Head of caudate nucleus (tissue), 42 donors: ENCODE data around the gene SNAPC4.

Experiments used
- DNase-seq, 42 donors: peaks; one replicate each; pipeline versions ENCODE4 v3.0.0 to v3.0.0-alpha.2; 2020 to 2021; ENCODE audit warnings: mixed read lengths in 7 of 42
- intact Hi-C: fragments of 100-400 bp; cut with DNase I; formaldehyde crosslinking; loops from one replicate; pipeline ENCODE4 v1.15.0; 2022

SNAPC4 gene

DNA sequence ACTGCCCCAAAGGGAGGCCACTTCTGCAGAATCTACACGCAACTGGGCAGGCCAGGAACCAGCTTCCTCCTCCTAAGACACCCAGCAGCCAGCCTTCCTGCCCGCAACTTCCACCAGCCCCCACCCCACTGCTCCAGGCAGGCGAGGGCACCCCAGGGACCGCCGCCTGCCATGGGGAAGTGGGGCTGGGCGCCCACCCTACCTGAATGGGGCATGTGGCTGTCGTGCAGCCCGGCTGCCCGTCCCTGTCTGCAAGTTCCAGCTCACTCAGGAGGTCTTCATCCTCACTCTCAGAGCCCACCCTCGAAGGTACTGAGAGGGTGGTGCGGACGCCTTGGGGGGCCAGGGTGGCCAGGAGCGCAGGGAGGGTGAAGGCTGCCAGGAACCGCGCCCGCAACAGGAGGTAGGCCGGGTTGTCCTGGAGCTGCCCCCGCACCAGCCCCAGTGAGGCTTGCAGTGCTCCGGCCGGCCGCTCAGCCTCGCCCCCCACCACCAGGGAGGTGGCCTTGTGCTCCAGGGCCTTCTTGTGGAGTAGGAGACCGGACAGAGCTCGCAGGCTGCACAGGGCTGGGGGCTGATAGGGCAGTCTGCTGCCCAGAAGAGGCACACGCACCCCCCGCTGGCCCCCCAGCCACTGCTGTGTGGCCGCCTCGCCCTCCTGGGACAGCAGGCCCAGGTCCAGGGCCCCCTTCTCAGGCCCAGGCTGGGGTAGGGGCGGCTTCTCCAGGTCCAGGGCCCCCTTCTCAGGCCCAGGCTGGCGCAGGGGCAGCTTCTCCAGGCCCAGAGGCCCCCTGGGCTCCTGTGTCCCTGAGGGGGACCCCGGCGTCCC lies 22.4 kb downstream of the SNAPC4 start:
- intact Hi-C loops = no loop called here
- DNase-seq = peak in 4 of 42 donors; percentile 32 to 61 (median 48)

GRCh38 chr9:136376457-136376856 lies 23.5 kb downstream of the SNAPC4 start:
- DNase-seq = no peak
- intact Hi-C loops = no loop called here

- intact Hi-C loops = no loop called here
- DNase-seq = no peak
Observed at GRCh38 chr9:136375096-136375495, 24.9 kb downstream of the SNAPC4 start.

- intact Hi-C loops = no loop called here
- no peak for DNase-seq
Observed at GRCh38 chr9:136374183-136374575, 25.8 kb downstream of the SNAPC4 start.

- intact Hi-C loops = no loop called here
- peak in 34 of 42 donors; percentile 22 to 74 (median 54) for DNase-seq
Observed at GRCh38 chr9:136373300-136374182, 26.4 kb downstream of the SNAPC4 start, which contains the start of gene CARD9. Gene CARD9, minus strand, starts transcription at chr9:136373669. Its CDS starts 1,591 bp downstream, at chr9:136372078.

- intact Hi-C loops = no loop called here
- DNase-seq = peak in 35 of 42 donors; percentile 21 to 71 (median 49)
Observed at GRCh38 chr9:136372561-136373299, 27.2 kb downstream of the SNAPC4 start.

DNA sequence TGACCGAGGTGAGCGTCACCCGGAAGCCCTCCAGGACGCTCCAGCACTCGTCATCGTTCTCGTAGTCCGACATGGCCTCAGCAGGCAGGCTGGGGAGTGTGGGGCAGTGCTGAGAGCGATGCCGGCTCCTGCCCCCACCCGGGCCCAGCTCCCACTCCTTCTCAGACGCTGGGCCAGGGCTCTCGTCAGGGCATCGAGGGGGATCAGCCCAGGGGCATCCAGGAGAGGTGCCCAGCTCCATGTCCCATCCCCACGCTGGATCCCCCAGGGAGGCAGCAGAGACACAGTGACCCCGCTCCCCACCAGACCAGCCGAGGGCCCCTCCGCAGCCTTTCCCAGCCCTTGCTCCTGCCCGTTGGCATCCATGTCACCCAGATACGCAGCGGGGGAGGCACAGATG lies 28.0 kb downstream of the SNAPC4 start:
- DNase-seq = no peak
- intact Hi-C loops = no loop called here

DNA sequence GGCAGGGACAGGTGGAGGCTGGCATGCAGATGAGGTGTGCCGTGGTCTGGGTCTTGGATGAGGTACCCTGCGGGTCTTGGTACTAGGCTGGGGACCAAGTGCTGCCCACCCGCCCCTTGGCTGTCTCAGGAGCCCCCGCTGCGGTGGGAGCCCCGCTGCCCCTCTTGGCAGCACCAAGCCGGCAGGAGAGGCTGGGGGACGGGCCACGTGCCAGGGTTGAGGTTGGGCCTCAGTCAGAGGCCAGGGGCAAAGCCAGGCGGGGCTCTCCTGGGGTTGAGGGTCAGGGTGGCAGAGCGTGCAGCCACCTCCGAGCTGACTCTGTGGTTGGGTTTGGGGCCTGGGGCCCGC lies 28.5 kb downstream of the SNAPC4 start:
- no peak for DNase-seq
- intact Hi-C loops = no loop called here

DNA sequence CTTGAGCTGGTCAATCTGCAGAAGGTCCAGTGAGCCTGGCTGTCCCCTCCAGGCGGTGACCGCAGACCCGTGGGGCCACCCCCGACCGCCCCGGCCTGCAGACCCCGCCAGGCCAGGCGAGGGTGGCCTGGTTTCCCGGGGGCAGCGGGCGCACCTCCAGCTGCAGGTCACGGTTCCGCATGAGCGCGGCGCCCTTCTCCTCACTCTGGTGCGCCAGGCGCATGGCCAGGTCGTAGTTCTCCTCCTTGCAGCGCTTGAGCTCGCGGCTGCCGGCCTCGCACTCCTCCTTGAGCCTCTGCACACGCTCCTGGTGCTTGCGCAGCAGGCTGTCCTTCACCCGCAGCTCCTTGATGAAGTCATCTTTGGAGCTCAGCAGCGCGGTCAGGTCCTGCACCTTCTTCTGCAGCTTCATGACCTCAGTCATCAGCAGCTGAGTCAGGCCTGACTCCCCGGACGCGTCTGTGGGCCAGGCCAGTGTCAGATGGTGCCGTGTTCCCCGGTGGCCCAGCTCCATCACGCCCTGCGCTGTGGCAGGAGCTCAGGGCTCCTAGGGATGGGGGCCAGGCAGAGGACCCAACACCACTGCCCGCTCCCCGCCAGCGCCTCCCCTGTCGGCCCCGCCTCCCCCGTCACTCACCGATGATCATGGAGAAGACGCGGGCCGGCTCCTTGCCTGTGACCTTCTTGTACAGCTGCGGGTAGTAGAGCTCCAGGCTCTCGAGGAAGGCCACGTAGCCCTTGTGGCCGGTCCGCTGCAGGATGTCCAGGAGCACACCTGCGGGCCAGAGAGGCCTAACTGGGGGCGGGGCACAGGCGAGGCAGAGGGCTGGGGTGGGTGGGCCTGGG lies 29.1 kb downstream of the SNAPC4 start:
- no peak for DNase-seq
- intact Hi-C loops = no loop called here

DNA sequence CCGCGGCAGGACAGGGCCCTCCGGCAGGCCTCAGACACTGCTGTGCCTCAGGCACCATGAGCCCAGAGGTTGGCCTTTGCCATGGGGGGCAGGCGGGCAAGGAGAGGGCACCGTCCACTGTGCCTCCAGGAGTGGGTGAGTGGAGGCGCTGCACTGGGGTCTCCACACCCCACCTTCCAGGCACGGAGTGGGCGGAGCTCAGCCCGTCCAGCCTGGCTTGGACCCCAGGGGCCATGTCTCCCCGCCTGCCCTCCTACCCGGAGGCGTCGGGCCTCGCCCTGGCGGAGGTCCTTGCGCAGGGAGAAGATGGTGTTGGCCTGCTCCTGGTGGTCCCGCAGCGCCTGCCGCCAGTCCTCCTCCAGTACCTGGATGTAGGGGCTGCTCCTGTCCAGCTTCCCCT lies 29.9 kb downstream of the SNAPC4 start:
- intact Hi-C loops = no loop called here
- DNase-seq = no peak

GRCh38 chr9:136368190-136368589 lies 31.8 kb downstream of the SNAPC4 start:
- intact Hi-C loops = no loop called here
- DNase-seq = no peak

DNA sequence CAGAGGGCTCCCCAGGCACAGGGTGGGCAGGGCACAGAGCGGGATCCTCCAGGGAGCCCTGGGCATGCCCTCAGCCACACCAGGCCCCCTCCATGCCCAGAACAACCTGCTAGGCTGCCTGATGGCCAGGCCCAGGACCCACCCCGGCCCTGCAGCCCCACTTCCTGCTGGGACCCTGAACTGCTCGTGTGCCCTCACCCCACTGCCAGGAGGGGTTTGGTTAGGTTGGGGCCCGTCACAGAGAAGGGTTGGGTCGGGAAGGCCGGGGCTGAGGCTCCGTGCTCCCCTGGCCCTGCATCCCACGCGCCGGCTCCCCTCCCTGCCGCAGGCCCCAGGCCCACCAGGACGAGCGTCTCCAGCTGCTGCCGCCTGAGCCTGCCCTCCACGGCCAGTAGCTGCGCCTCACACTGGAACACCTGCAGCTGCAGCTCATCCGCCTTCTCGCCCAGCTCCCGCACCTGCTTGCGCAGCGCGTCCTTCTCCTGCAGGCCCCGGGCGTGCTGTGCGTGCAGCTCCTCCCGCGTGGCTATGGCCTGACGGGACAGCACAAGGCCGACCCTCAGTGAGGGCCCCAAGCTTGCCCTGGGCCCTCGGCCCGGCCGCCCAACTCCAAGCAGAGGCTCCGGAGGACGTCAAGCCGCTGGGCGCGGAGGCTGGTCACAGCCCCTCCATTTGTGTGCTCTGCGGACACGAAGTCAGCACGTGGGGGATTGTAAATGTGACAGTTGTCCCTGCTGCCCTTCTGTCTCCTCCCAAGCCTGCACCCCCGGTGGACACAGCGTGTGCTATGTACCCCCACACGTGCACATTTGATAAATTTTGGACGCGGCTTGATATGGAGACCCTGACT lies 32.4 kb downstream of the SNAPC4 start:
- intact Hi-C loops = no loop called here

DNA sequence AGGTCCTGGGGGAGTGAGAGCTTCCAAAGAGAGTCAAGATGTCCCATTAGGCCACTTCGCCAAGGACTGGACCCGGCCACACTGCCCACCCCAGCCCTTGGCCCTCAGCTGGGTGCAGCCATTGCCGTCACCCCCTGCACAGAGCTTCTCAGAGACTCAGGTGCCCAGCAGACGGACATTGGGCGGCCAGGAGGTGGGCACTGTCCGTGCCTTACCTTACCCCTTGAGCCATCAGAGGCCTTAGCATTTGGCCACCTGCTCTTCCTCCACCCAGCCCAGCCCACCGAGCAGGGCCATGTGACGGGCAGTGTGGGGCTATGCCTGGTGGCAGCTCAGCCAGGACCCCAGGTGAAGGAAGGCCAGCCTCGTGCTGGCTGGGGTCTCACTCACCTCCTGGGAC lies 33.1 kb downstream of the SNAPC4 start:
- intact Hi-C loops = no loop called here
- DNase-seq = no peak

More for the DNA sequence above, 32.4 kb downstream of the SNAPC4 start:
- no peak for DNase-seq

DNA sequence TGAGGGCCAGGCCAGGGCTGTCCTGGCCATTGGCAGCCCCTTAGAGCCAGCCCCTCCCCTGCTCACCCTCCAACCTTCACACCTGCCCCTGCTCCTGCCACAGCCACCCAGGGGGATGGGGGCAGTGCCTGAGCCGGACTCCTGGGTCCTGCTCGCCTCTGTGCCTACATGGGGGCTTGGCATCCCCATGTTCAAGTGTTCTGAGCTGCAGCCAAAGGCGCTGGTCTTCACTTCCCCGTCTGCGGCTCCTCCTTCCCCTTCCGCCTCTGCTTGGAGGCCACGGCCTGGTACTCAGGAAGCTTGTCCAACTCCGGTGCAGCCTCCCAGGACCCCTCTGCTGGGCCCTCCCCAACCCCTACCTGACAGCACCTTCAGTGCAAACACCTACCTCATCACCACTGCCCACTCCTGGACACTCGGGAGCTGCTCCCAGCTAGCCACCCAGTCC lies 34.2 kb downstream of the SNAPC4 start:
- peak in 3 of 42 donors; percentile 31 to 44 (median 42) for DNase-seq
- intact Hi-C loops = no loop called here

DNA sequence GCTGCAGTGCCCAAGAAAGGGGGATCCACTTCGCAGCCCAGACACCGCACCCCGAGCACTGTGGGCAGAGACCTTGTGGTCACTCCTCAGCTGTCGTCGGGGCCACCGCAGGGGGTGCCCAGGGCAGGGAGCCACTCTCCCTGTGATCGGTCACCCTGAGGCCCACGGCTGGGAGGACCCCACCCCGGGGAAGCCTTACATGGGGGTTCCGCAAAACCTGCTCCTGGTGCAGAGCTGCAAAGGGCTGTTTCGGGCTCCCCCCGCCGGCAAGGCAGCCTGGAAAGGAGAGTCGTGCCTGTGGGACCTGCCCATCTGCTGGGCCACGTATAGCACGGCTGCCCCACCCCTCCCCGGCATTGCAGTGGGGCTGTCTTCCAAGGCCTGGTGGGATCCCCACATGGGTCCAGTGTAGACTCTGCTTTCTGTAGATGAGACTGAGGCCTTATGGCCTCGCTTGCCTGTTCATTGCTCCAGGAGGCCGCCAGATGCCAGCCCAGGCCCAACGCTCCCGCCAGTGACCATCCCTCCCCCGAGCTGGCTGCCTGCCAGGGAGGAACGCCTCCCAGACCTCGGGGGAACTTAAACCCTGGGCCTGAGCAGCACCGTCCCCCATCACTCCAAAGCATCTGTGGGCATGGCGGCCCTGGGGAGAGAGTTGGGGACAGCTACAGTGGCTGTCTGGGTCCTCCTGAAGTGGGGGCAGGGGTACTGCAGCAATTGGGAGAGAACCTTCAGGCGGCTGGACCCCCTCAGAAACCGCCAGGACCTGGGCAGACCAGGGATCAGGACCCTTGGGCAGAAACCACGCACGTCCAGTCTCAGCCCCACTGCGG lies 34.8 kb downstream of the SNAPC4 start:
- intact Hi-C loops = loop anchor here (5.0 kb wide), 2 partner anchors 37 to 53 kb away; partner anchors contain the start of gene SNAPC4
- no peak for DNase-seq

- intact Hi-C loops = loop anchor here (5.0 kb wide), 2 partner anchors 38 to 52 kb away; partner anchors contain the start of gene SNAPC4
- peak in 4 of 42 donors; percentile 35 to 42 (median 37) for DNase-seq
Observed at GRCh38 chr9:136363949-136364748, 35.8 kb downstream of the SNAPC4 start.
